Sciatic nerve (tissue), 2 donors: Measurements from ENCODE around the gene DENND1B. TPM values are rescaled to one million over a fixed set of nuclear protein-coding genes. Genes with fewer than 3 reads are reported as not detected.
"Not testable (repeated sequence)": the region's sequence is repeated elsewhere in the genome, so short reads cannot be mapped to it uniquely, and the experiment has no call there.

Source experiments
- ATAC-seq: fragments of 200-7000 bp; cut with Tn5 transposase; one replicate; pipeline ENCODE4 v1.9.1; 2020; ENCODE audit warnings: mild to moderate bottlenecking, moderate library complexity
- DNase-seq: peaks from one replicate; pipeline ENCODE4 v3.0.0-alpha.2; 2020; ENCODE audit warnings: low spot score
- intact Hi-C: fragments of 100-400 bp; cut with DNase I; formaldehyde crosslinking; loops from one replicate; pipeline ENCODE4 v1.14.2; 2022
- total RNA-seq: library from RNA; stranded (reverse); fragmentation: NEBNext Ultra II Directional; extraction: Animal tissue kit (Norgen Biotek cat#: 25700); gene quantifications from one replicate; pipeline ENCODE4 v1.2.1, GENCODE V29; 2021
- donor health status: DM: no; HTN: no; CAD: no.
- donor health status: DM: no; HTN: no; CAD: no.

DENND1B gene
- total RNA-seq, 1 donor from 2014 or later = 16.6 TPM

DNA sequence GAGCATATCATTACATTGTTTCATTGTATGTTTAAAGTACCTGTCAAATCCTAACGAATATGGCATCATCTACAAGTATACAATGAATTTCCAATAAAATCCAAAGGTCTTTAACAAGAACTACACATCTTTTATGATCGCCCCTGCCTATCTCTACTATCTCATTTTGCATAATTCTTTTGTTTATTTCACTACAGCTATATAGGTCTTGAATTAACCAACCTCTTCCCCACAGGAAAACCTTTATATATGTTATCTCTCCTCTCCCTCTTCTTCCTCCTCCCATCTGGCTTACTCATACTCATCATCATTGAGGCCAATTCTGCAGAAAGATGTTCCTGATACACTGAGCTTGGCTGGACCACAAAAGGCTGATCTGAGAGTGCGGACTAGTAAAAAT, 175.5 kb downstream of the DENND1B start:
- intact Hi-C loops = no loop called here
- ATAC-seq (no peak), DNase-seq (no peak)

DNA sequence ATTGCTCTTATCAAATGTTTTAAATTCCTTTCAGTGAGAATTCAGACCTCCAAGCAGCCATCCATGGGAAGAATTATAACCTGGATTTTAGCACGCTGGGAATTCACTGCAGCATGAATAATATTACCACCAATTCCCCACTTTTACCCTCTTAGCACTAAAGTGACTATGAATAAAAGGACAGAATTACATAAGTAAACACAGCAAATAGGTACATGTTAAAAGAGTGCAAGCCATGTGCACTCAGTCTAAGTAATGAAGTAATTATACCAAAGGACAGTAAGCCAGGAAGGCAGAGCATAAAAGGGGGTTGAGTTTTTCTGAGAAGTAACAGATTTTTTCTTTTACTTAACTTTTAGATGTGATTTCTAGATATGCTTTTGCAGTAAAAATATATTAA, 176.3 kb downstream of the DENND1B start:
- DNase-seq (no peak), ATAC-seq (no peak)
- intact Hi-C loops = no loop called here

DNA sequence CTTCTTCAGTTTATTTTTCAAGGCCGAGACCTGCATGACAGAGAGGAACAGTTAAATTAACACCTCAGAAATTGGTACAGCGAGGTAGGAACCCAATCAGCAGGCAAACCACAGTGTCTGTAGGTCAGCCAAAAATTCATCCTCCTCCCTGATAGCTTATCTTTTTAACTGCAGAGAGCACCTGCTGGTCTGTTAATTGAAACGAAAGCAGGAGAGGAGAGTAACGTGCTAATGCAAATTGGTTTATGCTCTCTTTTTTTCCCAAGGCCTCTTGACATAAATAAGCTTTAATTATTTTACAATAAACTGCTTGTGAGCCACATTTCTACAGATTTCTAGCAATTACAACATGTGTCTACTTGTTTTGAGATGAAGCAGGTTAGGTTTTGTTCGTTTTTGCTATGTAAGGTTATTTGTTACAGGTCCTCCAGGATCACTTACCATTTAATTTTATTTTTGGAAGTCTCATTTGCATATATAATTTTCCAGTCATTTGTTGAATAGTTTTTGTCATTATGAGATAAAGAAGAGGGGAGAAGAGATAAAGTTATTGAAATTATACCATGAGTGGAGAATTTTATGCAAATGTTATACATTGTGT, 179.9 kb downstream of the DENND1B start:
- intact Hi-C loops = no loop called here
- ATAC-seq (no peak), DNase-seq (no peak)

DNA sequence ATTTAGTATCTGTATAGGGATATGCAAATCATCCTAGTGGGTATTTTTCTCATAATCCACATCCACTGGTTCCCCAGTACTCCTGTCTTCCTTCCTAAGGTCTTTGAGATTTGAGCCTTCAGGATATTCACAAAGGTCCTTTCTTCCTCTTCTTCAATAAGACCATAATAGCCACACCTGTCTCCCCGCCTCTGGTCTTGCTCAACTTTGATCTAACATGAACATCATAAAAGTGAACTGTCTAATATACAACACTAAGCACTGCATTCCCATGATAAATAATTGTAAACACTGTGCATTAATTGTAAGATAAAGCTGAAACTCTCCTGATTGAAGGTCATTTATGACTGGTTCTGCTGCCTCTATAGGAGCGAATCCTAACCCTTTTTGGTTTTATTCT, 184.6 kb downstream of the DENND1B start:
- no peak for ATAC-seq
- intact Hi-C loops = no loop called here
- no peak for DNase-seq

DNA sequence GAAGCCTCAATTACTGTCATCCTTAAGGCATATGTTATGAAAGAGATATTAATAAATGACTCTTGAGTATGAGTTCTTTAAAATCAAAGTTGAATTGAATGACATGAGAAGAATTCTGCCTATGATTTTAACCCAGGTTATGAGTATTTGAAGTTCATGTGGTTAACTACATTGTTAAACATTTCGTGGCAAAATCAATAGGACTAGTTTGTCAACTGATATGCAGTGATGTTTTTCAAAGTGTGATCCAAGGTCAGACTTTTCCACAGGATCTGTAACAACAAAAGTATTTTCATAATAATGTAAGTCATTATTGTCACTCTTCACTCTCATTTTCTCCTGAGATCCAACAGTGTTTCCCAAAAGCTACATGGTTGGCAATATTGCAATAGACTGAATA, 189.5 kb downstream of the DENND1B start:
- intact Hi-C loops = no loop called here
- ATAC-seq = no peak
- DNase-seq = no peak

DNA sequence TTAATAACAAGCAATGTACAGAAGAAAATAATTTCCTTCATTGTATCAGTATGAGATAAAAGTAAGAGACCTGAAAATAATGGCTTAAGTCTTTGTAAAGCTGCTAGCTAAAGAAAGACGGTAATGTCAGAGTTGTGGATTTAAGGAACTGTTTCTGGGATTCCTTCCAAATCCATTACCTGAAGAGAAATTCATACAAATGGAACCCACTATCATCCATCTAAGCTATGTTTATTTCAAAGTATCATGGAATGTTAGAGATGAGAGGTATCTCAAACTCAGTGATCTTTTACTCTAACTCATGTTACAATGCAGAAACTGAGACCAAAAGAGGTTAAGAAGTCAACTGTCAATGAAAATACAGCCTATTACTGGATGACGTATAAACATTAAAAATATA, 197.7 kb downstream of the DENND1B start:
- DNase-seq = no peak
- intact Hi-C loops = no loop called here
- no peak for ATAC-seq

DNA sequence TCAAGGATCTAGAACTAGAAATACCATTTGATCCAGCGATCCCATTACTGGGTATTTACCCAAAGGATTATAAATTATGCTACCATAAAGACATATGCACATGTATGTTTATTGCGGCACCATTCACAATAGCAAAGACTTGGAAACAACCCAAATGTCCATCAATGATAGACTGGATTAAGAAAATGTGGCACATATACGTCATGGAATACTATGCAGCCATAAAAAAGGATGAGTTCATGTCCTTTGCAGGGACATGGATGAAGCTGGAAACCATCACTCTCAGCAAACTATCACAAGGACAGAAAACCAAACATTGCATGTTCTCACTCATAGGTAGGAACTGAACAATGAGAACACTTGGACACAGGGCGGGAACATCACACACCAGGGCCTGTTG, 199.7 kb downstream of the DENND1B start:
- ATAC-seq, DNase-seq, intact Hi-C loops: not testable (repeated sequence)

DNA sequence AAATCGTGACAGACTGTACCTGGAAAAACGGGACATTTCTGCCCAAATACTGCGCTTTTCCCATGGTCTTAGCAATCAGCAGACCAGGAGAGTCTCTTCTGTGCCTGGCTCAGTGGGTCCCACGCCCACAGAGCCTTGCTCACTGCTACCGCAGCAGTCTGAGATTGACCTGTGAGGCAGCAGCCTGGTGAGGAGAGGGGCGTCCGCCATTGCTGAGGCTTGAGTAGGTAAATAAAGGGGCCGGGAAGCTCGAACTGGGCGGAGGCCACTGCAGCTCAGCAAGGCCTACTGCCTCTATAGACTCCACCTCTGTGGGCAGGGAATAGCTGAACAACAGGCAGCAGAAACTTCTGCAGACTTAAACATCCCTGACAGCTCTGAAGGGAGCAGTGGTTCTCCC, 203.1 kb downstream of the DENND1B start:
- intact Hi-C loops = no loop called here
- DNase-seq (no peak), ATAC-seq (no peak)

DNA sequence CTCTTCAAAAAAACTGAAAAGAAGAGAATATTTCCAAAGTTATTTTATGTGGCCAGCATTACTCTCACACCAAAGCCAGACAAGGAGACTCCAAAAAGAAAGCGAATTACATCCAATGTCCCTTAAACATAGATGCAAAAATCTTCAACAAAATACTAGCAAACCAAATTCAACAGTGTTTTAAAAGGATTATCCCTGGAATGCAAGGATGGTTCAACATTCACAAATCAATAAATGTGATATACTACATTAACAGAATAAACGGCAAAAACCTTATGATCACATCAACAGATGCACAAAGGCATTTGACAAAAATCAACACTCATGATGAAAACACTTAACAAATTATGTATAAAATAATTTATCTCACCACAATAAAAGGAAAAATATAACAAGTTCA, 207.8 kb downstream of the DENND1B start:
- ATAC-seq (no peak), DNase-seq (no peak)
- intact Hi-C loops = no loop called here

DNA sequence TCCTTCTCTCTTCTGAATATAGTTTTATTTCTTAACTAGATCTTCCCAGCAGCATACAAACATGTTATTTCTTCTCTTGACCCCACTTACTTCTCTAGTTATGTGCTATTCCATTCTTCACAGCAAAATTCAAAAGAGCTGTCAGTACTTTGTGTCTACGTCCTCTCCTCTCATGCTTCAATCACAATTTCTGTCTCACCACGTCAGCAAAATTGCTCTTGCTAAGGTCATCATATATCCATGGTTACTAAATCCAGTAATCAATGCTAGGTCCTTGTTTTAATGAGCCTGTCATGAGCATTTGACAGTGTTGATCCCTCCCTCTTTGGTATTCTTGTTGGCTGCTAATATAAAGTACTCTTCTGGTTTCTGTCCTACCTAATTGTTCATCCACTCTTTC, 214.2 kb downstream of the DENND1B start:
- DNase-seq (no peak), ATAC-seq (no peak)
- intact Hi-C loops = no loop called here

DNA sequence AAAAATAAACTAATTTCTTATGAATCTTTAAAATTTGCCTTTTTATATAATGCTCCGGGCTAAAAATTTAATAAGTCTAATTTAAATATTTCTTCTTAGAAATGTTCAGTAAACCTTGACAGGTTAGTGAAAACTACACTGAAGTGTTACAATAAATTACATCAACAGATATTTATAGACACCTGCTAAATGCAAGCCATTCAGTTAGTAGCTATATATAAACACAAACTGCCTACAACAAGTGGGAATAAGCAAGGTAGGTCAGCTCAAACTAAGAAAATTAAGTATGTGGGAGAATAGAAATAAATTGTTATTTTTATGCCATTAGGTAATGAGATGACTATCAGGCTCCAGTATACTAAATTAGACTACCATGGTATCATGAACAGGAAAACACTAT, 215.6 kb downstream of the DENND1B start:
- DNase-seq = no peak
- no peak for ATAC-seq
- intact Hi-C loops = no loop called here

DNA sequence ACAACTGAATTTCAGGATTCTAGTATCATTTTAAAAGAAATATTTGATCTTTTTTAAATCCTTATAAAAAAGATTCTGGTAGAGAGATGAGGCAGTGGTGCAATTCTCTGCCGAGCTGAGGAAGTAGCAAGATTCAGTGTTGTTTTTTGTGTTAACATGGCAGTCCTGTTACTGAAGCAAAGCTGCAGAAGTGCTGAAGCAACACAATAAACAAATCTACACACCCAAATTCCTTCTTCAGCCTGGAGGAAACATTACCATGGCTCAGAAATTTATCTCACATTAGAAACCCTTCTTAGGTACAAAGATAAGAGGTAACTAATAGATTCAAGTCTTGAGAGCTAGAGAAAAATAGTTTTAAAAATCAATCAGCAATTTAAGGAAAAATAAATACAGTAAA, 216.0 kb downstream of the DENND1B start:
- intact Hi-C loops = no loop called here
- DNase-seq (no peak), ATAC-seq (no peak)

DNA sequence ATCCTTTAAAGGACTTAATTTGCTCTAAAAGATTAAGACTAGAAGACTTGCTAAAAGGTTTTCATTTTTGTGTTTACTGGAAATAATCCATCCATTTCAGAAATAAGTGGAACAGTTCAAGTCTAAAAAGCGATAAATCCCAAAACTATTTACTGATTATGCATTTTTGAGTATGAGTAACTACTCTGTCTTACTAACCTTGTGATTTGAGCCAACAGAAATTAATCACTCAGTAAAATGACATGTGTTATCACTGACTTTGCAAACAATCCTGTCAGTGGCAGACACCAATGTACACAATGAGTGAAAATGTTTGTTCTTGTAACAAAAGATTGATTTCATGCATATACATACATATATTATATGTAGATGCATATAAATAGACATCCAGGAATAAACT, 218.0 kb downstream of the DENND1B start:
- no peak for DNase-seq
- ATAC-seq = no peak
- intact Hi-C loops = no loop called here

DNA sequence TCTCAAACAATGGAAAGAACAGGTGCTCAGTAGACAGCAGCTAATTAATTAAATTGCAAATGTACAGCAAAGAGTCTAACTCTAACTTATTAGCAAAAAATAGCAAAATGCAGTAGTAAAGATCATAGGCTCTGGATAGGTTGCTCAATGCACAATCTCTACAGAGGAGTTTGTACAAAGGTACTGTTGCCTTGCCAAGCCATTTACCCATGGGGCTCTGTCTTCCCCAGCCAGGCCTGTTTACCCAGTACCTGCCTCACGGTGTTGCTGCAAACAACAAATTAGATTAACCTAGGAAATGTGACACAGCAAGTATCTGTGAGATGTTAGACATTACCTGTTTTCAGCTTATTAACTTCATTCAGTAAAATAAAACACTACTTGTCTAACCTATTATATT, 222.0 kb downstream of the DENND1B start:
- DNase-seq (no peak), ATAC-seq (no peak)
- intact Hi-C loops = no loop called here

DNA sequence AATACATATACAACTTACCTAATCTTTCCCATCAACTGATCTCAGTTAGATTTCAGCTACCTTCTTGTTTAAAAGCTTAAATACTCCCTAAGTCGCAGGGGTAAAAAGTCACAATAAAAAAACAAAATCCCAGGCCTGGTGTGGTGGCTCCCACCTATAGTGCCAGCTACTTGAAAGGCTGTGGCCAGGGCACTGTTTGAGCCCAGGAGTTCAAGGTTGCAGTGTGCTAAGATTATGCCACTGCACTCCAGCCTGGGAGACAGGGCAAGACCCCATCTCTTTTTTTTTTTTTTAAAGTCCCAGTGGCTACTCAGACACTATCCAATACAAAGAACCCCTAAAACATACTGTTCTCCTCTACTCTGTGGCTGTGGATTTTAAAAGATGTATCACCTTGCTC, 228.3 kb downstream of the DENND1B start:
- ATAC-seq (no peak), DNase-seq (no peak)
- intact Hi-C loops = no loop called here

DNA sequence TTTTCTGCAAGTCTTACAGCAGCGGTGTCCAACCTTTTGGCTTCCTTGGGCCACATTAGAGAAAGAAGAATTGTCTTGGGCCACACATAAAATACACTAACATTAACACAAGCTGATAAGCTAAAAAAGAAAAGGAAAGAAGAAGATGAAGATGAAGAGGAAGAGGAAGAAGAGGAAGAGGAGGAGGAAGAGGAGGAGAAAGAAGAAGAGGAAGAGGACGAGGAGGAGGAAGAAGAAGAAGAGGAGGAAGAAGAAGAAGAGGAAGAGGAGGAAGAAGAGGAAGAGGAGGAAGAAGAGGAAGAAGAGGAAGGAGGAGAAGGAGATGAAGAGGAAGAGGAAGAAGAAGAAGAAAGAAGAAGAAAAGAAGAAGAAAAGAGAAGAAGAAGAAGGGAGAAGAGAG, 230.7 kb downstream of the DENND1B start:
- intact Hi-C loops = no loop called here
- ATAC-seq (no peak), DNase-seq (no peak)

DNA sequence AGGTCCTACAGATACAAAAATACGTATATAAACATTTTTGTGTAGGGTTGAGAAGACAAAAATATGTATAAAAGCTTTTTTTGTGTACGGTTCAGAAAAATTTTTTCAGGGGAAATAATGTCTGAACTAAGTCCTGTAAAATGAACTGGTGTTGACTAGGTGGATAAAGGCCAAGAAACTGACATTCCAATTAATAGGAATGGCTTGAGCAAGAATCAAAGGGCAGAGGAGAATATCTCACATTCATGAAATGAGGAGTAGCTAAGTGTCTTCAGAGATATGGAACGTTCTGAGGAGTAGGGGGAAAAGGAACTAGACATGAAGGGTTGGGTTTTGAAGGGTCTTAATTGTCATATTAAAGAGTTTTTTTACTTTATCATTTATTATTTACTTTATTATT, 231.2 kb downstream of the DENND1B start:
- DNase-seq = no peak
- ATAC-seq = no peak
- intact Hi-C loops = no loop called here

DNA sequence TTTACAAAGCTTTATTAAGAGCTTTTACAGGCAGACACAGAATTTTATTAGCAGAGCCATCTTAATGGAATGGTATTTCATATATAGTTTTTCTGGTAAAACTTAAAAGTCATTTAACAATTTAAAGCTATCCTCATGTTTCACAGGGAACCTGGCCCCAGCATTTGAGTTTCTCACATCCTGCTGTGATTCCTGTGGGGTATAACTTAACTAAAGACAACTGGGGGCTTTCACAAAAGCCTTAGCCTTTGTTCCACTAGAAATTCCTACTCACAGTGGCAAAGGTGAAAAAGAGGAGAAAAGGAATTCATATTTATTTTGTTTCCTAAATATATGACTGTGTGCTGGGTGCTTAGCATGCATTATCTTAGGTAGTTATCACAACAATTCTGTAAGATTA, 233.9 kb downstream of the DENND1B start:
- no peak for DNase-seq
- intact Hi-C loops = no loop called here
- ATAC-seq = no peak

DNA sequence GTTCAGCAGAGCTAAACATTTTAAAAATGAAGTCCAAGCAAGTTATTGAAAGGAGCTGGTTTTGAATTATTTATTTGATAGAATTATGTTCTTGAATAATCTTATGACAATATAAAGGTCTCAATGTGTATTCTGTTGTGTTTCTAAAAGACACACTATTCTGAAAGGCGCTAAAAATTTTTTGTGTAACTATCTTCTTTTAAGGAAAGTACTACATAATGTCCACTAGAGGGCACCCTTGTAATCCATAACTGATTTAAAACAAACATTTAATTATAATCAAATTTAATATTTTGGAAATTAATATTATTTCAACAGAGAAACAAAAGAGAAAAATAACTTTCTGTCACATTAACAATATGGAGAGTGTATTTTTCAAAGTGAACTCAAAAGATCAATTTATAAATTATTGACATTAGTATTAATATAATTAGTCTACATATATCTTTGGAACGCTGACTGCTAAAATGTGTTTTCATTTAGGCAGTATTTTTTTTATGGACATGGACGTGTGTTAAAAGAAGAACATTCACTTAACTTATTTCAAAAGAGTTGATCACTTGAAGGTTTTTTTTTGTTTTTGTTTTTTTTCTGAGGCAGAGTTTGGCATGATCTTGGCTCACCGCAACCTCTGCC, 248.4 kb downstream of the DENND1B start:
- DNase-seq (no peak), ATAC-seq (no peak)
- intact Hi-C loops = no loop called here

DNA sequence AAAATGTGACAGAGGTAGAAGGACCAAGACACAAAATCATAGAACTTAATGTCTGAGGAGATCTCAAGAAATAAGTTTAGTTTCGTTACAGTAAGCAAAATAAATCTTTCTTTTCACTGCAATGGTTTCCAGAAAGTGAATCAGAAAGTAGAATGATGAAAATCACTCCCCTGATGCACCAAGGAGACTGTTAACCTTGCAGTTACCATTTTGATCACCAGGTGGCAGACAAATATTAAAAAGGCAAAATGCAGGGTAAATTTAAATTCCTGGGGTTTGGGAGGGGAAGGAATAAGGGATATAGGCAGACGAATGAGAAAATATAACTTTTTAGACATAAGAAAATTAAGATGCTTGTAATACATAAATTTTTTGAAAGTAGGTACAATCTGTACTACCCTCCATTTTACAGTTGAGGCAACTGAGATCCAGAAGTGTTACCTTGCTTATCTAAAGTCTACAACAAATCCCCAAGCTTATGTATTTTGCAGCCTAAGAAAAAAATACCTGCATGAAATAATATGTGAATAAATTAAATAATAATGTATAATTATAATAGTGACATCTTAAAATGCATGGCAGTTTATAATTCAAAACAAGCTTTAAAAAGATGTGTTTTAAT, 254.1 kb downstream of the DENND1B start:
- ATAC-seq (no peak), DNase-seq (no peak)
- intact Hi-C loops = no loop called here

DNA sequence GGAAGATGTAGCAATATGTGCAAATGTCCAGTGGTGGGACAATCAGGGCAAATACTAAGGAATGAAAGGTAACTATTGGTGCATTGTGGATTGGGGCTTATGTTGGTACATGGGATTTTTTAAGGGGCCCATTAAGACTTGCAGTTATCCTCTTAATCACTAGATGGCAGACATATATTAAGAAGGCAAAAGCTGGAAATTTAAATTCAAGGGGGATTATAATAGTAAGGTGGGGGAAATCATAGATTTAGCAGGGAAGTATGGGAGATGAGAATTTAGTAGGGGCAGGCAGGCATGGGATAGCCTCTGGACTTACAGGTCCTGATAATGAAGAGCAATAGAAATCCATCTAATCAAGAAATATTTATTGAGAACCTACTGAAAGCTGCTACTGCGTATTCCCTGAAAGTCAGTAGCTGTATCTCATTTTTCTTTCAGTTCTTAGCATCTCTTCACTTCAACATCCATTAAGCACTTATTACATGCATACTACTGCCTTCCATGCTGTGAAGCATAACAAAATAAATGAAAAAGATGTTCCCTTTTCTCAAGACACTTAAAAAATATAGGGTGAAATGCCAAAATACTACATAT, 255.4 kb downstream of the DENND1B start:
- no peak for ATAC-seq
- no peak for DNase-seq
- intact Hi-C loops = no loop called here
